Jurkat, Clone E6-1 (cell line): Measurements from ENCODE around the gene B3GNT9.

Experiments used
- DNase-seq: peaks from one replicate; pipeline ENCODE4 v3.0.0-alpha.2; 2011; ENCODE audit warnings: low read depth, low spot score
- H3K4me3 ChIP-seq: 2 replicates; pipeline ENCODE4 v1.5.1; 2011; ENCODE audit warnings: mild to moderate bottlenecking, low read length, control low read depth, moderate library complexity

B3GNT9 gene

DNA sequence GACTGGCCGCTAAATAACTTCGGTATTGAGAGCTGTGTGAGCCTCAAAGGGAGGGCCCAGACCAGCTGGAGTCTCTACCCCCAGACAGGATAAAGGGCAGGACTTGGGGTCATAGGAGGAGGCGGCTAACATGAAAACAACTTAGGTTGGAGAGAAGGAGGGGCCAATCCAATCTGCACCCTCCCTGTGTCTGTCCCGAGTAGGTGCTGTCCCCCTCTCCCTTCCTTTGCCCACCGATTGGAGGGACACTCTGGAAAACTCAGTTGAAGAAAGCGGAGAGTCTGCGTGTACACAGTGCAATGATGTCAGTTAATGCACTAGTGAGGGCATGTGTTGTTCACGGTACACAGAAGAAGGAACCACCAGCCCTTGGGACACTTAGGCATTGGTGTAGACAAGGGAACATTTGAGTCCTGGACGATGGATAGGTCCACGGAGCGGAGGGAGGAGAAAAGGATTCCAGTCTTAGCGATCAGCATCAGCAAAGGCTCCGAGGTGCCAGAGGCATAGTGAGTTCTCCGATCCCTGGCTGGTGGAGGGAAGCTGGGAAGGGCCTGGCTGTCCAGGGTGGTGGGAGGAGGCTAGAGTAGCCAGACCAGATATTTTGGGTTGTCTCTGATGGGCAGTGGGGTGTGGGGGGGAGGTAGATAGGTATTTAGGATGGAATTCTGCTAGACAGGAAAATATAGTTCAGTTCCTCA, 20.3 kb upstream of the B3GNT9 start:
- no peak for DNase-seq
- peak overlapping the region; percentile 43 for H3K4me3 ChIP-seq

DNA sequence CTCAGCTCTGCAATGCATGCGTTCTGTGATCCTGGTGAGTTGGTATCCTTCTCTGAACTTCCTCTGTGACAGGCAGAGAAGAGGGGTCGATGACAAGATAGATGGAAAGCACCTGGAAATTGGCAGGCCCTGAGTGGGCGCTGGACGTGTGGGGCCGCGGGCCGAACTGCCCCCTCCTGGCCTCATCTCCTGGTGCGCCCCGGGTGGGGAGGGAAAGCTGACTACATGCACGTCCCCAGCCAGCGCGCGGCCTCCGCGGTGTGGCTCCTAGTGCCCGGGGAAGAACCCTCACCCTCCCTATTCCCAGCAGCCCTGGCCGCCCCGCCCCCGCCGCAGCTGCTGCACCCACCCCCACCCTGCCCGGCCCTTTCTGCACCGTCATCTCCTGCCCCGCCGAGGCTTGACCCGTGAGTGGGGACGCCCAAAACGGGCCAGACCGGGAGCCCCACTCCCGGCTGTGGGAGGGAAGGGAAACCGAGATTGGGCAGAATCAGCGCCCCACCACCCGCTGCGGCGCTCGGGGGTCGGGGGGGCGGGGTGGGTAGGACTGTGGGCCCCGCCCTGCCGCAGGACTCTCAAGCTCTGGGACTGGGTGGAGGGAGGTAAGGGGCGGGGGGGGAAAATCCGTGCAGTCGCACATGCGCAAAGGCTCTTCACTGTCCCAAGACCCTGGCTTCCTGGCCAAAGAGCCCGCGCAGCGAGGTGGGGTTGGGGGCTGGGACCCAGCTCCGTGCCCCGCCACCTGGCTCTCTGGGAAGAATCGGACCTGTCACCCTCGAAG, 19.6 kb upstream of the B3GNT9 start, which contains the start of gene NOL3:
TSS of gene NOL3 (plus strand) at position 371 of the 781 bp plus-strand sequence.
- peak; percentile 49 for DNase-seq

DNA sequence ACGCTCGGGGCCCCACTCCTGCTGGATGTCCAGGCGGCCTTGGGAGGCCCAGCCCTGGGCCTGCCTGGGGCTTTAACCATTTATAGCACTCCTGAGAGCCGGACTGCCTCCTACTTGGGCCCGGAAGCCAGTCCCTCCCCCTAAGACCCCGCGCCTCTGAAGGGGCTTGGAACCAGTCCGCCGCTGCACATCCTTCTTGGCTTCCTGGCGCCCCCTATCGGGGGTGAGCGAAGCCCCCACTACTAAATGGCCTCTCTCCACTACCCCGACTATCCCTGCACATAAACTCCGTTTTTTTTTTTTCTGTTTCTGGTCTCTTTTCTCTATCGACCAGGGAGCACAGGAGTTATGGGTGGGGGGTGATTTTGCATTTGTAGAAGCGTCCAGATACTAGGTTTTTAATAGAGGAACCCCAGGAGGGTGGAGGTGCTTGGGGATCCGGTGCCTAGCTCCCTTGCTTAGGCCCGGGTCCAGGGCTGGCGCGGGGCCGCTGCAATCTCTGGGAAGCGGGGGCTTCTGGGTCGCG, 18.9 kb upstream of the B3GNT9 start:
- DNase-seq = no peak
- peak overlapping the region; percentile 43 for H3K4me3 ChIP-seq

More for the DNA sequence above, 19.6 kb upstream of the B3GNT9 start, which contains the start of gene NOL3:
- peak within 1 kb of the TSS; percentile 43 for H3K4me3 ChIP-seq

GRCh38 chr16:67169011-67169451, 18.2 kb upstream of the B3GNT9 start:
- no peak for DNase-seq
- no peak overlapping the region for H3K4me3 ChIP-seq

- H3K4me3 ChIP-seq = no peak overlapping the region
- DNase-seq = no peak
These were observed 16.8 kb upstream of the B3GNT9 start for GRCh38 chr16:67167588-67167987.

GRCh38 chr16:67166598-67167168, 15.9 kb upstream of the B3GNT9 start:
- no peak overlapping the region for H3K4me3 ChIP-seq
- DNase-seq = no peak

- no peak for DNase-seq
- no peak overlapping the region for H3K4me3 ChIP-seq
These were observed 15.3 kb upstream of the B3GNT9 start for GRCh38 chr16:67166110-67166547.

DNA sequence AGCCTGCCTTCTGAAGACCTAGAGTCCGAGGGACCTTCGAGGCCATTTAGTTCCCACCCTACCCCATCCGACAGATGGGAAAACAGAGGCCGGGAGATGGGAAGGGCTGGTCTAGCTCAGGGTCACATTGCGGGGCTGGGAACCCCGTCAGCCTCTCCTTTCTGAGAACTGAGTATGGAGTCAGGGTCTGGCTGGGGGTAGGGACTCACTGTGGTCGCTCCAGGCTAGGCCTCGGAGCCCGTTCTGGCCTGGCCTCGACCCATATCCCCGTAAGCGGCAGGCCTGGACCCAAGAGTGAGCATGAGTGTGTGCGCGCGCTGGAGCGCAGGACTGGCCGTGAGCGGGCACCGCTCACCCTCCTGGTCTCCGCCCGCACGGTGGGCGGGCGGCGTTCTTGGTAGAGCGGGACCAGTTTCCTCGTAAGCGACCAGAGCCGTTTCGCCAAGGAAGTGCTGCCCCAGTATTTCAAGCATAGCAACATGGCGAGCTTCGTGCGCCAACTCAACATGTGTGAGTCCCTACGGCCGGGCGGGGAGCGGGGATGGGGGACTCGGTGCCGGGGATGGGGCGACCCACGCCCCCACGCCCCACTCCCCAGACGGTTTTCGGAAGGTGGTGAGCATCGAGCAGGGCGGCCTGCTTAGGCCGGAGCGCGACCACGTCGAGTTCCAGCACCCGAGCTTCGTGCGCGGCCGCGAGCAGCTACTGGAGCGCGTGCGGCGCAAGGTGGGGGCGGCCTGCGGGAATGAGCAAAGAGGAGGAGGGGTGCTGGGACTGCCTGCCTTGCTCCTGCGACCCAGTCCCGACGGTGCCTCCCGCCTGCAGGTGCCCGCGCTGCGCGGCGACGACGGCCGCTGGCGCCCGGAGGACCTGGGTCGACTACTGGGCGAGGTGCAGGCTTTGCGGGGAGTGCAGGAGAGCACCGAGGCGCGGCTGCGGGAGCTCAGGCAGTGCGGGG, 14.6 kb upstream of the B3GNT9 start:
- DNase-seq = no peak
- no peak overlapping the region for H3K4me3 ChIP-seq

DNA sequence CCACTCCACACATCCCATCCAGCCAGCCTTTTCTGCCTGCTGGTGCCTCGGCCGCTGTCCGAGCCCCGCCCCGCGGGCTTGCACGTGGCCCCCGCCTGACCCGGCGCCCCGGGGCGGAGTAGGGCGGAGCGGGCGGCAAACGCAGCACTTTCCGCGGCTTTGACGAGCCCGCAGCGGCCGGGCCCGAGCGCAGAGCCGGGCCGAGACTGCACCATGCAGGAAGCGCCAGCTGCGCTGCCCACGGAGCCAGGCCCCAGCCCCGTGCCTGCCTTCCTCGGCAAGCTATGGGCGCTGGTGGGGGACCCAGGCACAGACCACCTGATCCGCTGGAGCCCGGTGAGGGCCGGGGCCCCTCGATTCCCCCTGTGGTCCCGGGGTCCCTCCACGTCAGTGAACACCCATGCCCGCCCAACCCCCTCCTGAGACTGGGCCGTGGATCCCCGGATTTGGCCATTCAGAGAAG, 13.8 kb upstream of the B3GNT9 start, which contains the start of gene HSF4:
TSS of gene HSF4 (plus strand) at position 147 of the 463 bp plus-strand sequence. CDS start at position 214, 67 bp downstream.
- no peak for DNase-seq

DNA sequence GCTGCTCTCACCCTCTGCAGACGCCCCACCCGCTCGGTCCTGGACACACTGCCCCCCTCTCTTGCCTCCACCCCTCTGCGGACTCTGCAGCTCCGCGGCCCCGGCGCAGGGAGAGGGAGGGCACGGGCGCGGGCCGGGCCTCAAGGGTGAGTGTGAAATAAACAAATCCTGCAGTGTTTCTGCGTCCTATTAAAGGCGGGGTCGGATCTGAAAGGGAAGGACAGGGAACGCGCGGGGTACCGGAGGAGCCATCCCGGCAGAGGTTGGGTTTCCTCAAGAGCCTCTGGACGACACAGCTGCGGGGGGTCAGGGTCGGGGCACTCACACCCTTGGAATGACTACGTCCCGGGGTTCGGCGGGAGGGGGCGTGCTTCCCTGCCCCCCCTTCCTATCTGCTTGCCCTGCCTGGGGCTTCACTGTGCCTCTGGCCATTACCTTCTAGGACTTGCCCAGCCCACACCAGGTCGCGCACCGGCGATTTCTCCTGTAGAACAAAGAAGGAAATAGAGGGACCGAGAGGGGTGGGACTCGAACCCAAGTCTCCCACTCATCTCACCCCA, 13.3 kb upstream of the B3GNT9 start:
- peak overlapping the region; percentile 24; the same call in 1 of the 2 replicates for H3K4me3 ChIP-seq
- no peak for DNase-seq

More for the DNA sequence above, 13.8 kb upstream of the B3GNT9 start, which contains the start of gene HSF4:
- H3K4me3 ChIP-seq = peak within 1 kb of the TSS; percentile 24; the same call in 1 of the 2 replicates

- H3K4me3 ChIP-seq = peak overlapping the region; percentile 24
- DNase-seq = no peak
These were observed 12.6 kb upstream of the B3GNT9 start for GRCh38 chr16:67163164-67163998.

GRCh38 chr16:67162506-67163163, 11.8 kb upstream of the B3GNT9 start:
- no peak for DNase-seq
- no peak overlapping the region for H3K4me3 ChIP-seq

DNA sequence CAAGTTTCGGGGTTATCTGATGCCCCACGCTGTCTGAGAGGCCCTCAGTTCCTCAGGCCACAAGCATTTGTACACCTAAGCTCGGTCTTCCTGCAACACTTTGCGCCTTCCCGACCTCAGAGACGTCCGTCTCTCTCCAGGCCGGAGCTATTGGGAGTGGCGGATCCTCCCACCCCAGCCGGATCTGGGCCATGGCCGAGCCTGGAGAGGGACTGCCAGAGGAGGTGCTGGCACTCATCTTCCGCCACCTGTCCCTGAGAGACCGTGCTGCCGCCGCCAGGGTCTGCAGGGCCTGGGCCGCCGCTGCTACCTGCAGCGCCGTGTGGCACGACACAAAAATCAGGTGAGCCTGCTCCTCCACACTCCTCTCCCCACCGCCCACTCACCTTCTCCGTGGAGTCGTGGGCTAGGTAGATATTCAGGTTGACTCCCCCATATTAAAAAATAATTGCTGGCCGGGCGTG, 10.8 kb upstream of the B3GNT9 start:
- no peak overlapping the region for H3K4me3 ChIP-seq
- DNase-seq = no peak

DNA sequence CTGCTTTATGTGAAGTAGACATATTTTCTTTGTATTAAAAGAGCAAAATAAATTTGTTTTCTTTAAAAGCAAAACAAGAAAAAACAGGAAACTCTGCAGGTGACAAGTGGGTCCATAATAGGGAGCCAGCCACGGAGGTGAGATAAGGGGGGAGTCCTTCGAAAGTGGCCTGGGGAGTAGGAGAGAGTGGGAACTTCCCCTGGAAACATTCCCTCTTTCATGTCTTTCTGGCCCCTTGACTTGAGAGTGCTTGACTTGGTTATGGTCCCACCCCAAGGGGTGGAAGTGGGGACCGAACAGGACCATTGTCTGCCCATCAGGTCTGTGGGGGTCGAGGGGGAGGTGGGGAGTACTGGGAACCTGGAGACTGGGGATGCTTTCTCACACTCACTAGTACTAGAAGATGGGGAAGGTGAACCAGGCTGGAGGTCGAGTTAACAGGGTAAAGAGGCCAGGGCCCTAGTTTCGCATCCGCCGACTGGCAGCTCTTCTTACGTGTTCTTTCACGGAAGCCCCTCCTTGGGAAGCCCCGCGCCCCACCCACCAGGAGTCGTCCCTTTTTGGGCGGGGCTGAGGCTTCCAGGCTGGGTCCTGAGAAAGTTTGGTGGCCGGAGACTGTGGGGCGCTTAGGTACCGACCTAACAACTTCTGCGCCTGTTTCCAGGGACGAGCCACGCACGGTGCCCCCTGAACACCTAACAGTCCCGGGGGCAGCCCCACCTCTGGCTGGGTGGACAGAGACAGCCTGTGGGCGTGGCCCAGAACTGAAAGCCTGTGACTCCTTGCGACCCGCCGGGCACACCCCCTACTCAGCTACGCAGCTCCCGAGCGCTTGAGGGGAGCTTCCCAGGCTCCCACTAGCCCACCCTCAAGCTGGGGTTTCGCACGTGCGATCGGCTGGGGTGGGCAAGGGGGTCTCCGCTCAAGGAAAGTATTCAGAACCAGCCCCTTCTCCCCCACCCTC, 8.1 kb upstream of the B3GNT9 start:
- H3K4me3 ChIP-seq = peak overlapping the region; percentile 90
- peak; percentile 48 for DNase-seq

DNA sequence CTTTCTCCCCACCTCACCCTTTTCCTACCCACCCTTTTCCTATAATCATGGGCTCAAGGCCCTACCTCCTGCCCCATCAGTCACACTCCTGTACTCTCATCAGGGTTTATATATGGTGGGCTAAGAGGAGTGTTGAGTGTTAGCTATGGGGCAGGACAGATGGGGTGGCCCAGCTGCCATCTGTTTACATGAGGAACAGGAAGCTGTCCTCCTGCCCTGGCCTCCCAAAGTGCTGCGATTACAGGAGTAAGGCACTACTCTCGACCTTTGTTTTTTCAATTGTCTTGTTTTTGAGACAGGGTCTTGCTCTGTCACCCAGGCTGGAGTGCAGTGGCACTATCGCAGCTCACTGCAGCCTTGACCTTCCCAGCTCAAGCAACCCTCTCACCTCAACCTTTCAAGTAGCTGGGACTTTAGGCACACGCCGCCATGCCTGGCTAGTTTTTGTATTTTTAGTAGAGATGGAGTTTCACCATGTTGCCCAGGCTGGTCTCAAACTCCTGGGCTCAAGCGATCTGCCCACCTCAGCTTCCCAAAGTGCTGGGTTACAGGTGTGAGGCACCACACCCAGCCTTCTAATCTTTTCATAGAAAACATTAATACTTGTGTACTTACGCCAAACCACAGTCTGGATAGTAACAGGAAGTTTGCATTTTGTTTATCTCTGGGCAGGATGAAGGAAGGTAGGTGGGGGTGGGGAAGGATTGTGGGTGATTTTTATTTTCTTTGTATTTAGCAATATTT, 7.3 kb upstream of the B3GNT9 start:
- H3K4me3 ChIP-seq = no peak overlapping the region
- DNase-seq = no peak
